Heart left ventricle (tissue), 16 donors: ENCODE measurements around the gene GATA5. TPM values are rescaled to one million over a fixed set of nuclear protein-coding genes. Genes with fewer than 3 reads are reported as not detected.

Source experiments
- ATAC-seq, 4 donors: fragments of 200-7000 bp; cut with Tn5 transposase; one replicate each; pipeline ENCODE4 v1.9.1; 2020 to 2022; ENCODE audit warnings: moderate library complexity in 4 of 4, mild to moderate bottlenecking in 3 of 4, moderate number of reproducible peaks in 1 of 4
- DNase-seq, 5 donors: peaks; one replicate each; pipeline ENCODE4 v3.0.0-alpha.2; 2020
- H3K27ac ChIP-seq, 12 donors: fragments of 200-600 bp; sonication (generic) in 4 of 12; one replicate each; pipeline versions ENCODE4 v1.5.0 to v1.8.0; 2016 to 2022; ENCODE audit warnings: mild to moderate bottlenecking in 2 of 12
- H3K27me3 ChIP-seq, 9 donors: fragments of 200-600 bp; sonication (generic) in 2 of 9; one replicate each; pipeline versions ENCODE4 v1.5.1 to v1.8.0; 2016 to 2022; ENCODE audit warnings: mild to moderate bottlenecking in 3 of 9
- H3K36me3 ChIP-seq, 9 donors: fragments of 200-600 bp; sonication (generic) in 2 of 9; one replicate each; pipeline versions ENCODE4 v1.5.0 to v1.8.0; 2018 to 2022; ENCODE audit warnings: mild to moderate bottlenecking in 2 of 9
- H3K4me1 ChIP-seq, 12 donors: fragments of 200-600 bp; sonication (generic) in 4 of 12; one replicate each; pipeline versions ENCODE4 v1.5.0 to v1.8.0; 2016 to 2022; ENCODE audit warnings: mild to moderate bottlenecking in 3 of 12
- H3K4me3 ChIP-seq, 12 donors: fragments of 200-600 bp; sonication (generic) in 4 of 12; one replicate each; pipeline versions ENCODE4 v1.5.0 to v1.8.0; 2017 to 2022; ENCODE audit warnings: mild to moderate bottlenecking in 9 of 12, moderate library complexity in 4 of 12
- H3K9me3 ChIP-seq, 12 donors: fragments of 200-600 bp; sonication (generic) in 4 of 12; one replicate each; pipeline versions ENCODE4 v1.5.0 to v1.8.0; 2016 to 2022; ENCODE audit warnings: mild to moderate bottlenecking in 1 of 12
- POLR2A ChIP-seq, 2 donors: fragments of 450-650 bp; IDR thresholded peaks; one replicate each; pipeline ENCODE4 v1.6.1; 2017; ENCODE audit warnings: antibody characterized with exemption in 2 of 2, mild to moderate bottlenecking in 2 of 2, moderate library complexity in 2 of 2
- WGBS, 4 donors: extraction: QIAGEN DNeasy Blood & Tissue Kit in 2 of 4; methylation state at CpG; one replicate each; pipeline versions ENCODE4 v1.1.5 to v1.1.7; 2013 to 2018; 5-methylcytosine and 5-hydroxymethylcytosine counted together
- intact Hi-C, 10 donors: fragments of 100-400 bp; cut with DNase I; formaldehyde crosslinking; loops; one replicate each; pipeline versions ENCODE4 v1.11.1 to v1.14.2; 2022
- polyA plus RNA-seq, 2 donors: library from polyadenylated mRNA; stranded (reverse); fragments of 200-250 nt; gene quantifications; one replicate each; pipeline ENCODE4 v1.2.3, GENCODE V29; 2013
- total RNA-seq, 9 donors: library from RNA; depleted of rRNA in 2 of 9; stranded (reverse); fragments of >200 nt in 2 of 9; fragmentation: NEBNext Ultra II Directional in 3 of 9; extraction: Animal tissue kit (Norgen Biotek cat#: 25700) in 3 of 9; gene quantifications; one replicate each; pipeline versions ENCODE4 v1.1.0 to v1.2.4, GENCODE V29; 2016 to 2023
- TF ChIP-seq, protein P1 (sequence below), 12 donors: fragments of 200-600 bp; sonication (generic) in 4 of 12; IDR thresholded peaks; one replicate each; pipeline versions ENCODE4 v1.5.0 to v1.8.0; 2018 to 2022; ENCODE audit warnings: antibody characterized with exemption in 12 of 12, mild to moderate bottlenecking in 5 of 12
- donor health status: ischemic (EF 13 %, LVEDD 7.1; RV severe dilation, severe dysfunction).
- donor health status: healthy with polysubstance abuse.
- donor health status: DM: no; HTN: yes; CAD: no.
- donor health status: DM: no; HTN: no; CAD: no.
- donor health status: ischemic (EF 25% LVEDD 6.9; RV normal size, moderate dysfunction).
- donor health status: ischemic (EF 25% LVEDD 5.7; RV mildly dilated, moderate dysfunction).
- donor health status: healthy.
- donor health status: DM: yes; HTN: yes; CAD: no.
- donor health status: ischemic (EF 35%, LVEDD 5.7; RV mildly dilated, moderate dysfunction).
- donor health status: nonischemic (EF 11% LVEDD 7.7; RV severe dilation, severe dysfunction).
- donor health status: DM: yes; HTN: yes; CAD: no.
- donor health status: PGD.
- donor health status: ischemic (EF 29% LVEDD 5.4; RV normal size, mild dysfunction).
- donor health status: nonischemic (EF 23%, LVEDD 6.1; RV moderate dilation, normal function).

Gene GATA5
- total and polyA plus RNA-seq, 11 donors: 0.21 to 7.4 (median 0.98) TPM

- H3K4me3 ChIP-seq: no peak overlapping the region
- WGBS, 4 donors: 78 to 83% (median 81%) methylated on average over 41 to 43 of the region's 43 CpGs
- intact Hi-C loops: loop anchor here in 4 of 10 donors (10.0 kb wide), 2 partner anchors 78 to 198 kb away; no protein-coding TSS in a partner anchor
- TF ChIP-seq POLR2A (IDR thresholded peaks at IDR 0.05): no peak
- TF ChIP-seq, protein P1, sequence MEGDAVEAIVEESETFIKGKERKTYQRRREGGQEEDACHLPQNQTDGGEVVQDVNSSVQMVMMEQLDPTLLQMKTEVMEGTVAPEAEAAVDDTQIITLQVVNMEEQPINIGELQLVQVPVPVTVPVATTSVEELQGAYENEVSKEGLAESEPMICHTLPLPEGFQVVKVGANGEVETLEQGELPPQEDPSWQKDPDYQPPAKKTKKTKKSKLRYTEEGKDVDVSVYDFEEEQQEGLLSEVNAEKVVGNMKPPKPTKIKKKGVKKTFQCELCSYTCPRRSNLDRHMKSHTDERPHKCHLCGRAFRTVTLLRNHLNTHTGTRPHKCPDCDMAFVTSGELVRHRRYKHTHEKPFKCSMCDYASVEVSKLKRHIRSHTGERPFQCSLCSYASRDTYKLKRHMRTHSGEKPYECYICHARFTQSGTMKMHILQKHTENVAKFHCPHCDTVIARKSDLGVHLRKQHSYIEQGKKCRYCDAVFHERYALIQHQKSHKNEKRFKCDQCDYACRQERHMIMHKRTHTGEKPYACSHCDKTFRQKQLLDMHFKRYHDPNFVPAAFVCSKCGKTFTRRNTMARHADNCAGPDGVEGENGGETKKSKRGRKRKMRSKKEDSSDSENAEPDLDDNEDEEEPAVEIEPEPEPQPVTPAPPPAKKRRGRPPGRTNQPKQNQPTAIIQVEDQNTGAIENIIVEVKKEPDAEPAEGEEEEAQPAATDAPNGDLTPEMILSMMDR (IDR thresholded peaks at IDR 0.05): no peak
- no peaks in the 10 kb centered on the region for H3K4me1 ChIP-seq
- H3K9me3 ChIP-seq: no peaks in the 10 kb centered on the region
- no peak for ATAC-seq
- H3K36me3 ChIP-seq: no peaks in the 10 kb centered on the region
- no peak overlapping the region for H3K27ac ChIP-seq
- H3K27me3 ChIP-seq: peaks cover 0 to 4% (median 0%) of the 10 kb centered on the region in 9 donors
- no peak for DNase-seq
Measured at GRCh38 chr20:62416651-62417637, 58.9 kb downstream of the GATA5 start.

DNA sequence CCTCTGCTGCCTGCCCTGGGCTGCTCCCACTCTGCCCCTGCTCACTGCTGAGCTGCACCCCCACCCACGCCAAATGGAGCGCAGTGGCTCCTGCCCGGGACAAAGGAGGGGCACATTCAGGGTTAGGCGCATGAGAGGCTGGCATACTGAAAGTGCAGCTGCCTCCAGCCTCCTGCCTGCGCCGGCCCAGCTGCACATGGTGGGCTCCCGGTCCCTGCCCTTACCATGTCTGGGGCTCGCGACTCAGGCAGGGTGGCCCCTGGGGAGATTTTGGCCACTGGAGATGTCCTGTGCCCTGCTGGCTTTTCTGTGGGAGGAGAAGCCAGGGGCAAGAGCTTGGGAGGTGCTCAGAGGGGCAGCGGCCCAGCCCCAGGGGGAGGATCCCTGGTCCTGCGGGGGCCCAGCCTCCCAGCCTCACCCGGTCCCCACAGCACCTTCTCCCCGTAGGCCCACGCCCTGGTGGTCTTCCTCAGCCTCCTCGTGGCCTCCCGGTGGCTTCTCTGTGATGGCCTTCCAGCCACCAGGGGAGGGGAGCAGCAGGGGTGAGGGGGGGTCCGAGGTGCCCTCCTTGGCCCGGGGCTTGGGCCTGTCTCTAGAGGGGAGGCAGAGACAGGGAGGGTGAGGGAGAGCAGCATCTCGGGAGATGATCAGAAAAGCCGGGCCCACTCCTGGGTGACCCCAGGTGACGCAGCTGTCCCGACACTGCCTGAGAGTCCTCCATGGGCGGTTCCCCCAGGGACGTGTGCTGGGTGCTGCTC is 60.3 kb downstream of the GATA5 start:
- no peak for TF ChIP-seq POLR2A (IDR thresholded peaks at IDR 0.05)
- TF ChIP-seq, protein P1 (IDR thresholded peaks at IDR 0.05): no peak
- Histone ChIP-seq H3K4me3 (no peak overlapping the region), H3K27me3 (peaks cover 0 to 4% (median 0%) of the 10 kb centered on the region in 9 donors), H3K4me1 (peaks cover 0 to 1% (median 0%) of the 10 kb centered on the region in 12 donors), H3K27ac (no peak overlapping the region), H3K9me3 (no peaks in the 10 kb centered on the region), H3K36me3 (no peaks in the 10 kb centered on the region)
- 79 to 82% (median 79%) methylated on average over 18 to 24 of the region's 24 CpGs for WGBS, 4 donors
- ATAC-seq (no peak), DNase-seq (no peak)
- intact Hi-C loops: loop anchor here in 4 of 10 donors (10.0 kb wide), 2 partner anchors 79 to 199 kb away; no protein-coding TSS in a partner anchor

GRCh38 chr20:62413896-62414481 is 61.8 kb downstream of the GATA5 start:
- intact Hi-C loops: loop anchor here in 7 of 10 donors (5.0 to 10.0 kb wide), 6 partner anchors 73 to 201 kb away; no protein-coding TSS in a partner anchor
- Histone ChIP-seq H3K4me3 (no peak overlapping the region), H3K36me3 (no peaks in the 10 kb centered on the region), H3K27me3 (peaks cover 0 to 4% (median 0%) of the 10 kb centered on the region in 9 donors), H3K27ac (no peak overlapping the region), H3K9me3 (no peaks in the 10 kb centered on the region), H3K4me1 (peaks cover 0 to 10% (median 4%) of the 10 kb centered on the region in 12 donors)
- DNase-seq: no peak
- no peak for ATAC-seq
- WGBS, 4 donors: 80 to 89% (median 86%) methylated on average over 14 to 22 of the region's 22 CpGs
- TF ChIP-seq POLR2A (IDR thresholded peaks at IDR 0.05): no peak
- TF ChIP-seq, protein P1 (IDR thresholded peaks at IDR 0.05): no peak

Other genes starting within 250 kb of the GATA5 start
- gene OSBPL2, start 237.5 kb downstream of the GATA5 start, total RNA-seq: 10 to 100 TPM; 20.7 to 57.9 (median 40.3) TPM
- gene OSBPL2, start 237.5 kb downstream of the GATA5 start, polyA plus RNA-seq: 10 to 100 TPM; 20.0 to 21.7 TPM
- gene ADRM1, start 173.0 kb downstream of the GATA5 start, total RNA-seq: 100 to 1,000 TPM in 3 of 9 donors, 10 to 100 TPM in 6; 66.8 to 218 (median 79.8) TPM
- gene ADRM1, start 173.0 kb downstream of the GATA5 start, polyA plus RNA-seq: 100 to 1,000 TPM in 1 of 2 donors, 10 to 100 TPM in 1; 87.2 to 187 TPM
- gene LAMA5, start 108.7 kb downstream of the GATA5 start, total RNA-seq: 100 to 1,000 TPM in 1 of 9 donors, 10 to 100 TPM in 8; 57.4 to 107 (median 73.6) TPM
- 100 to 1,000 TPM in 1 of 2 donors, 10 to 100 TPM in 1; 72.0 to 128 TPM for gene LAMA5, start 108.7 kb downstream of the GATA5 start, polyA plus RNA-seq
- gene RPS21, start 88.9 kb downstream of the GATA5 start, total RNA-seq: 100 to 1,000 TPM; 434 to 831 (median 670) TPM
- gene RPS21, start 88.9 kb downstream of the GATA5 start, polyA plus RNA-seq: 1,000 to 10,000 TPM; 1,943 to 3,051 TPM
- 10 to 100 TPM in 2 of 9 donors, 1 to 10 TPM in 7; 6.1 to 12.0 (median 8.8) TPM for gene CABLES2, start 68.7 kb downstream of the GATA5 start, total RNA-seq
- 10 to 100 TPM in 1 of 2 donors, 1 to 10 TPM in 1; 2.9 to 10.7 TPM for gene CABLES2, start 68.7 kb downstream of the GATA5 start, polyA plus RNA-seq
- not detected for gene RBBP8NL, start 48.5 kb downstream of the GATA5 start, total RNA-seq
- gene RBBP8NL, start 48.5 kb downstream of the GATA5 start, polyA plus RNA-seq: not detected
- 10 to 100 TPM in 5 of 9 donors, 1 to 10 TPM in 3, under 1 TPM in 1; 1.00 to 54.0 (median 10.4) TPM for gene SLCO4A1, start 166.5 kb upstream of the GATA5 start, total RNA-seq
- gene SLCO4A1, start 166.5 kb upstream of the GATA5 start, polyA plus RNA-seq: 10 to 100 TPM; 14.5 to 24.4 TPM
- gene NTSR1, start 232.8 kb upstream of the GATA5 start, total RNA-seq: under 1 TPM in 3 of 9 donors, not detected in 6; 0.07 to 0.32 (median 0.07) TPM
- gene NTSR1, start 232.8 kb upstream of the GATA5 start, polyA plus RNA-seq: under 1 TPM in 1 of 2 donors, not detected in 1; 0.01 TPM